ENCODE data around the gene LRRC28.

DNA sequence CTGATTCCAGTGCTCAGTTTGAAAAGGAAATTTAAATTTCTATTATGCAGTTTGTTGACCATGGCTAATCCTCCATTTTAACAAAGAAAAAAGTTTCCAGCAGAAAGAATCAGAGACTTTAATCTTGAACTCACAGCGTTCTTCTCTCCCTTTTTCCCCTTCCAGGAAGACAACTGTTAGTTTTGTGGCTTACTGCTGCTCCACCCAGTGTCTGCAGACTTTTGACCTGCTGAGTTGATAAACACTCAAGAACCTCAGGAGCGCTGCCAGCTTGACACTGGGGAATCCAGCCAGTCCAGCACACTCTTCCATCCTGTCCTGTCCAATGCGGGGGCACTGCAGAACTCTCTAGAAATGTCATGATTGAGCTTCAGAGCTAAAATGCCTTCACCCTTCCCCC is 134.6 kb downstream of the LRRC28 start:
- TF ChIP-seq, protein P1, sequence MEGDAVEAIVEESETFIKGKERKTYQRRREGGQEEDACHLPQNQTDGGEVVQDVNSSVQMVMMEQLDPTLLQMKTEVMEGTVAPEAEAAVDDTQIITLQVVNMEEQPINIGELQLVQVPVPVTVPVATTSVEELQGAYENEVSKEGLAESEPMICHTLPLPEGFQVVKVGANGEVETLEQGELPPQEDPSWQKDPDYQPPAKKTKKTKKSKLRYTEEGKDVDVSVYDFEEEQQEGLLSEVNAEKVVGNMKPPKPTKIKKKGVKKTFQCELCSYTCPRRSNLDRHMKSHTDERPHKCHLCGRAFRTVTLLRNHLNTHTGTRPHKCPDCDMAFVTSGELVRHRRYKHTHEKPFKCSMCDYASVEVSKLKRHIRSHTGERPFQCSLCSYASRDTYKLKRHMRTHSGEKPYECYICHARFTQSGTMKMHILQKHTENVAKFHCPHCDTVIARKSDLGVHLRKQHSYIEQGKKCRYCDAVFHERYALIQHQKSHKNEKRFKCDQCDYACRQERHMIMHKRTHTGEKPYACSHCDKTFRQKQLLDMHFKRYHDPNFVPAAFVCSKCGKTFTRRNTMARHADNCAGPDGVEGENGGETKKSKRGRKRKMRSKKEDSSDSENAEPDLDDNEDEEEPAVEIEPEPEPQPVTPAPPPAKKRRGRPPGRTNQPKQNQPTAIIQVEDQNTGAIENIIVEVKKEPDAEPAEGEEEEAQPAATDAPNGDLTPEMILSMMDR (IDR thresholded peaks at IDR 0.05), result no peak
- TF ChIP-seq POLR2A (IDR thresholded peaks at IDR 0.05), result no peak

All from lower leg skin (tissue), 3 donors.